B cell (primary cell): Measurements from ENCODE around the gene GLG1. TPM values are rescaled to one million over a fixed set of nuclear protein-coding genes. Genes with fewer than 3 reads are reported as not detected.

ENCODE experiments used
- ATAC-seq: fragments of 200-7000 bp; cut with Tn5 transposase; one replicate; pipeline ENCODE4 v1.10.0; 2021; ENCODE audit warnings: low read depth, mild to moderate bottlenecking, moderate number of reproducible peaks, moderate library complexity
- CTCF ChIA-PET: fragments of 350-600 bp; sonication (Branson Sonifier 250); formaldehyde crosslinking; loops from one replicate; lab custom pipeline; 2021; ENCODE audit warnings: antibody characterized with exemption, inconsistent platforms; lab: Charles Lee
- POLR2A ChIA-PET: fragments of 350-600 bp; sonication (Branson Sonifier 250); formaldehyde crosslinking; loops from one replicate; lab custom pipeline; 2021; ENCODE audit warnings: antibody characterized with exemption; lab: Charles Lee
- DNase-seq: peaks from one replicate; pipeline ENCODE4 v3.0.0; 2013
- H2AFZ ChIP-seq: 2 replicates; pipeline ENCODE4 v1.6.1; 2012; ENCODE audit warnings: mild to moderate bottlenecking, low read depth, low read length; ENCODE audit not compliant: insufficient read depth, poor library complexity, severe bottlenecking
- H3K27ac ChIP-seq, 2 donors: 1 replicate in 1 of 2; 2 replicates in 1 of 2; pipeline ENCODE4 v1.5.1; 2012 to 2013; ENCODE audit warnings: low read length in 2 of 2, mild to moderate bottlenecking in 2 of 2, moderate library complexity in 1 of 2
- H3K27me3 ChIP-seq, 4 experiments: fragments of 200-600 bp in 1 of 4; sonication (generic) in 1 of 4; replicated peaks in 1 of 4; 1 replicate in 2 of 4; 2 replicates in 2 of 4; pipeline versions ENCODE4 v1.6.1 to v1.7.0; 2013 to 2016; ENCODE audit warnings: low read length in 3 of 4, mild to moderate bottlenecking in 2 of 4, mixed read lengths in 1 of 4, moderate library complexity in 1 of 4; ENCODE audit not compliant: insufficient read depth in 4 of 4, control insufficient read depth in 3 of 4; ENCODE audit errors: control extremely low read depth in 1 of 4
- H3K36me3 ChIP-seq, 2 experiments: replicated peaks in 1 of 2; 1 replicate in 1 of 2; 2 replicates in 1 of 2; pipeline versions ENCODE4 v1.6.1 to v1.7.1; 2013; ENCODE audit warnings: low read length in 1 of 2; ENCODE audit not compliant: insufficient read depth in 2 of 2, control insufficient read depth in 1 of 2; ENCODE audit errors: control extremely low read depth in 1 of 2, extremely low read depth in 1 of 2
- H3K4me1 ChIP-seq, 2 donors: fragments of 200-600 bp in 1 of 2; sonication (generic) in 1 of 2; 1 replicate in 1 of 2; 2 replicates in 1 of 2; pipeline versions ENCODE4 v1.5.1 to v1.6.1; 2013 to 2017; ENCODE audit warnings: low read length in 2 of 2; ENCODE audit not compliant: control insufficient read depth in 2 of 2, insufficient read depth in 2 of 2
- H3K4me2 ChIP-seq: replicated peaks from 2 replicates; pipeline ENCODE3; 2012; ENCODE audit warnings: mild to moderate bottlenecking, low read depth, low read length; ENCODE audit not compliant: poor library complexity, severe bottlenecking
- H3K4me3 ChIP-seq, 5 experiments: fragments of 200-600 bp in 1 of 5; sonication (generic) in 1 of 5; 1 replicate in 3 of 5; 2 replicates in 2 of 5; pipeline versions ENCODE4 v1.5.1 to v1.7.0; 2011 to 2016; ENCODE audit warnings: low read length in 4 of 5, mild to moderate bottlenecking in 4 of 5, low read depth in 2 of 5, control low read depth in 1 of 5, moderate library complexity in 1 of 5; ENCODE audit not compliant: insufficient read depth in 1 of 5; ENCODE audit errors: control extremely low read depth in 1 of 5, extremely low read depth in 1 of 5
- H3K79me2 ChIP-seq: fragments of 200-600 bp; sonication (generic); one replicate; pipeline ENCODE4 v1.6.0; 2016; ENCODE audit warnings: low read length; ENCODE audit not compliant: control insufficient read depth, insufficient read depth
- H3K9ac ChIP-seq: fragments of 200-600 bp; sonication (generic); 2 replicates; pipeline ENCODE4 v1.6.1; 2017; ENCODE audit warnings: mild to moderate bottlenecking, low read length, moderate library complexity
- H3K9me3 ChIP-seq, 3 donors: one replicate each; pipeline versions ENCODE4 v1.6.1 to v1.7.1; 2013; ENCODE audit warnings: low read length in 2 of 3; ENCODE audit not compliant: control insufficient read depth in 2 of 3, insufficient read depth in 1 of 3; ENCODE audit errors: control extremely low read depth in 1 of 3
- H4K20me1 ChIP-seq: 2 replicates; pipeline ENCODE4 v1.6.0; 2012; ENCODE audit warnings: mild to moderate bottlenecking, low read length; ENCODE audit not compliant: insufficient read depth, control insufficient read depth, poor library complexity, severe bottlenecking
- H3K27ac Mint-ChIP-seq: one replicate; pipeline ENCODE4 v1.8.0; 2021; ENCODE audit warnings: mixed read lengths
- H3K27me3 Mint-ChIP-seq: one replicate; pipeline ENCODE4 v1.8.0; 2021; ENCODE audit warnings: mixed read lengths
- H3K4me1 Mint-ChIP-seq: one replicate; pipeline ENCODE4 v1.8.0; 2021; ENCODE audit warnings: mixed read lengths
- H3K4me3 Mint-ChIP-seq: one replicate; pipeline ENCODE4 v1.8.0; 2021; ENCODE audit warnings: mixed read lengths
- H3K9me3 Mint-ChIP-seq: one replicate; pipeline ENCODE4 v1.8.0; 2022; ENCODE audit warnings: mixed read lengths; ENCODE audit not compliant: insufficient read depth
- CTCF ChIP-seq: fragments of 200-600 bp; IDR thresholded peaks from one replicate; pipeline ENCODE4 v1.8.0; 2022; ENCODE audit warnings: antibody characterized with exemption, mild to moderate bottlenecking
- EZH2 ChIP-seq: IDR thresholded peaks from 2 replicates; pipeline ENCODE4 v1.6.1; 2012; ENCODE audit warnings: borderline replicate concordance, low read depth, mild to moderate bottlenecking, moderate library complexity, low read length; ENCODE audit not compliant: insufficient read depth, poor library complexity, severe bottlenecking
- WGBS: methylation state at CpG from one replicate; pipeline ENCODE4 v1.1.5; 2013; ENCODE audit warnings: missing lambda C conversion rate; ENCODE audit not compliant: insufficient coverage; 5-methylcytosine and 5-hydroxymethylcytosine counted together
- intact Hi-C: fragments of 100-400 bp; cut with micrococcal nuclease; formaldehyde crosslinking; loops from one replicate; pipeline ENCODE4 v1.10.0; 2022
- polyA plus RNA-seq: library from polyadenylated mRNA; depleted of rRNA; stranded (reverse); fragments of >200 nt; gene quantifications from 2 replicates; pipeline ENCODE4 v1.2.3, GENCODE V29; 2012
- total RNA-seq, 2 donors: library from RNA; stranded (reverse); fragments of 120-200 nt in 1 of 2; gene quantifications; 1 replicate in 1 of 2; 2 replicates in 1 of 2; pipeline versions ENCODE4 v1.2.3 to v1.2.4, GENCODE V29; 2013 to 2022

The GLG1 gene
- total and polyA plus RNA-seq, 2 donors (not counting 1 experiment from before 2014, with no cell fraction given), result 28.3 to 114 TPM

- intact Hi-C loops, result no loop called here
- DNase-seq (no peak), ATAC-seq (no peak)
- ChIA-PET CTCF (interaction anchor here (0.7 to 1.0 kb wide), 3 partner anchors 22 to 261 kb away, joined by 3 to 4 read pairs (median 3); no protein-coding TSS in a partner anchor), POLR2A (no interaction called here)
- no peaks in the 10 kb centered on the region for H3K9me3 Mint-ChIP-seq
- Histone ChIP-seq H2AFZ (no peak overlapping the region), H3K27ac (no peak overlapping the region), H3K79me2 (peaks cover 98% of the 10 kb centered on the region), H3K27me3 (no peaks in the 10 kb centered on the region), H3K4me2 (no peak overlapping the region), H3K9me3 (no peaks in the 10 kb centered on the region), H3K9ac (no peak overlapping the region), H3K4me3 (no peak overlapping the region), H3K36me3 (no peaks in the 10 kb centered on the region), H4K20me1 (peaks cover 40% of the 10 kb centered on the region), H3K4me1 (peaks cover 20 to 23% of the 10 kb centered on the region in 2 donors)
- 90% methylated on average over 2 of the region's 6 CpGs for whole genome bisulfite sequencing
- H3K4me3 Mint-ChIP-seq, result no peak overlapping the region
- H3K27me3 Mint-ChIP-seq, result no peaks in the 10 kb centered on the region
- TF ChIP-seq EZH2, result no peak
- TF ChIP-seq CTCF, result no peak
- peaks cover 48% of the 10 kb centered on the region for H3K4me1 Mint-ChIP-seq
- H3K27ac Mint-ChIP-seq, result peak overlapping the region; percentile 63
These were observed 21.0 kb downstream of the GLG1 start for GRCh38 chr16:74585846-74586443.

GRCh38 chr16:74583926-74584666, 22.8 kb downstream of the GLG1 start:
- H3K27ac ChIP-seq, result no peak overlapping the region
- H3K4me1 Mint-ChIP-seq, result peaks cover 48% of the 10 kb centered on the region
- H3K79me2 ChIP-seq, result peaks cover 98% of the 10 kb centered on the region
- H3K9me3 ChIP-seq, result no peaks in the 10 kb centered on the region
- WGBS, result 89% methylated on average over 4 of the region's 9 CpGs
- no peak for DNase-seq
- H3K27me3 Mint-ChIP-seq, result no peaks in the 10 kb centered on the region
- peaks cover 14% of the 10 kb centered on the region in 2 donors for H3K4me1 ChIP-seq
- peaks cover 38% of the 10 kb centered on the region for H4K20me1 ChIP-seq
- no peaks in the 10 kb centered on the region for H3K27me3 ChIP-seq
- H3K36me3 ChIP-seq, result no peaks in the 10 kb centered on the region
- no peak for ATAC-seq
- intact Hi-C loops, result no loop called here
- no peak for TF ChIP-seq EZH2
- ChIA-PET POLR2A (no interaction called here), CTCF (interaction anchor here (1.3 kb wide), 1 partner anchor 274 kb away, joined by 4 read pairs; no protein-coding TSS in a partner anchor)
- no peak overlapping the region for H2AFZ ChIP-seq
- H3K4me3 Mint-ChIP-seq, result no peak overlapping the region
- no peaks in the 10 kb centered on the region for H3K9me3 Mint-ChIP-seq
- no peak overlapping the region for H3K4me3 ChIP-seq
- no peak overlapping the region for H3K27ac Mint-ChIP-seq
- no peak overlapping the region for H3K4me2 ChIP-seq
- H3K9ac ChIP-seq, result no peak overlapping the region
